Femur (tissue), 1 donor: Measurements from ENCODE around the gene CYP11A1.

ENCODE experiments used
- DNase-seq: peaks from one replicate; pipeline ENCODE4 v3.0.0-alpha.2; 2017

Gene CYP11A1

DNA sequence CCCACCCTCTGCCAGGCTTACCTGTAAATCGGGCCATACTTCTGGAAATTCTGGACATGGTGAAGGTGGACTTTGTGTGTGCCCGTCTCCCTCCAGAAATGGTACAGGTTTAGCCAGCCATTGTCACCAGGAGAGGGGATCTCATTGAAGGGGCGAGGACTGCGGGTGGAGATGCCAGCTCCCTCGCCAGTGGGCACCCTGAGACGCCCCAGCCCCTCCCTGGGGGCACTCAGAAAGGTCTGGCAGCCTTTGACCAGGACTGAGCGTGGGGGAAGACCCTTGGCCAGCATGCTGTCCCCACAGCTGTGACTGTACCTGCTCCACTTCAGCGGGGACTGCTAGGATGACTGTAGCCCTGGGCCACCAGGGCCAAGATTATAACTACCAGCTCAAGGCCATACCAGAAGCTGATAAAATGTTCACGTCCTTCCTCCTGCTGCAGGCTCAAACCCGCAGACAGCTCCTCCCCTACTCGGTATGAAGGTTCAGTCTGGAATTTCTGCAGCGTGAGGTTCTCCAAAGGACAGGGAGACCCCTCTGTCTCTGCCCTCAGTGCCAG, at the start of gene CYP11A1:
Gene CYP11A1 (minus strand): TSS at position 351 of the 559 bp plus-strand sequence. CDS start 61 bp downstream, at position 290.
- no peak for DNase-seq

DNA sequence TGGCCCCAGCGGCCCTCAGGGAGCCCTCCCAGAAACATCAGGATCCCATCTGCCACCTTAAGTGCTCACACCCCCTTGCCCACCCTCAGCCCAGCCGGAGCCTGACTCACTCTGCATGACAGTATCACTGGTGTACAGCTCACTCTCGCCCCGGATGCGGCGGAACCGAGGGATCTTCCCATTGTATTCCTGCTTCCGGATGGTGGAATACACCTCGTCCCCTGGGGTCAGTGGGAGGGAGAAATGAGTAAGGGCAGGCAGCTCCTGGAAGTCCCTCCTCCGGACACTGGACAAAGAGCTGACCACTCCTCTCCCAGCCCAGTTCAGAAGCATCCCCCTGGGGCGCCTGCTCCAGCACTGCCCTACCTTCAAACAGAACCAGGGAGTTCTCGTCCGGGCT, 49.8 kb upstream of the CYP11A1 start:
- peak; percentile 65 for DNase-seq

GRCh38 chr15:74415966-74416916, 48.8 kb upstream of the CYP11A1 start:
- DNase-seq = no peak

DNA sequence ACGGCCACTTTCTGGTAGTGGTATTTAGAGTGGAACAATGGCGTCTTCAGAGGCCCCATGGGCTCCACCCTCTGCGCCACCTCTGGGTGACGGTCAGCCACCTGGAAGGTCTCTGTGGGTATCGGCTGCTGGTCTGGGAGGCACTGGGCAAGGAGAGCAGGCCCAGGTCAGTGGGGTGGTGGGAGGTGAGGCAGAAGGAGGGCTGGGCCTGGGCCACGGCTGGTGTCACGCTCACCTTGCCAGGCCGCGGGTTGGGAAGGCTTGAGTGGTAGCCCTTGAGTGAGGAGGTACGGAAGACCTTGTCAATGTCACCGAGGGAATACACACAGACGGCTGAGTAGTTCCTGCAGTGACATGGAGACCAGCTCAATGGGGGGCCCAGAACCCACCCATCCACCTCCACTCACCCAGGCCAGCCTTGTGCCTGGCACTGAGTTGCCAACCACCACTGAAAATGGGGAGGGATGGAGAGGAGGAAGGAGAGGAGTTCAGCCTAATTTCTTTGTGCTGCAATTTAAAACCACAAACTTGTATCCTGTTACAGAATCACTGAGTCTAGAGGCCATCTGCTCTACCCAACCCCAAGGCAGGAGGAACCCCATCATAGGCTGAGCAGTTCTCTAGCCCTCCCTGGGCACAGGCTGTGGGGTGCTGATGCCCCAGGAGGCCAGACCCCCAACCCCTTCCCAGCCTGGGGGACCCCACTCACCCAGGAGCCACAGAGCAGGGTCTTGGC, 47.3 kb upstream of the CYP11A1 start:
- DNase-seq = no peak

- DNase-seq = no peak
Observed at GRCh38 chr15:74414081-74414580, 46.7 kb upstream of the CYP11A1 start.

GRCh38 chr15:74413350-74414080, 46.1 kb upstream of the CYP11A1 start:
- DNase-seq = no peak

GRCh38 chr15:74412159-74412558, 44.7 kb upstream of the CYP11A1 start:
- no peak for DNase-seq

DNA sequence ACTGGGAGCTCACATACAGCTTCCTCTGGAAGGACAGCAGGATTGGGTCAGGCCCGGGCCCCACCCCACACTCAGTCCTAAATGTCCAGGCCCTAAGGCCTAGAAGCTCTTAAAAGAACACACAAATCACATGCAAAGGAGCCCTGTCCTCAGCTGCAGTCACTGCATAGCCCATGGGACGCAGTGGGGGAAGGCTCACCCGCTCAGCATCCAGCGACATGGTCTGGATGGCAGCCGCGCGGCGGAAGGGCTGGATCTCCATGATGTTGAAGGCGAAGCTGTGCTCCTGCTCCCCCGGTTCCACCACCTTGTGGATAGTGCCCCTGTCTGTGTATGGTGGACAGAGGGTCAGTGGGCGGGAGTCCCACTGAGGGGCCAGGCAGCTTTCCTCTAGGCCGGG, 44.2 kb upstream of the CYP11A1 start:
- no peak for DNase-seq

DNA sequence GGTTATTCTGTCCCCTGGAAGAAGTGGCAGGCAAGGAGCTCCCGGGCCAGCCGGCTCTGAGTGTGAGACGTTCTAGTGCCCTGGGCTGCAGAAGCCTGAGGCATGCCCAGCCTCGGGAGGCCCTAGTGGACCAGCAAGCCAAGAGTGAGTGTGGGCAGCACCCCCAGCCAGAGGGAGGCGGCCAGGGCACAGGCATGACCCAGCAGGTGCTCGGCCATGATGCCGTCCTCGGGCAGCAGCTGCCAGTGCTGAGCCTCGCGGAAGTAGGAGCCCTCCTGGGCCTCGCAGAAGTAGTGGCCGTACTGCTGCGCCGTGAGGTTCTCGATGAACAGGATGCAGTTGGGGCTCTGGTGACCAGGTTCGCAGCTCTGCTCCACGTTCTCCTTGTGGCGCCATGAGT, 43.1 kb upstream of the CYP11A1 start:
- no peak for DNase-seq

- DNase-seq = no peak
Observed at GRCh38 chr15:74409225-74409624, 41.8 kb upstream of the CYP11A1 start.

DNA sequence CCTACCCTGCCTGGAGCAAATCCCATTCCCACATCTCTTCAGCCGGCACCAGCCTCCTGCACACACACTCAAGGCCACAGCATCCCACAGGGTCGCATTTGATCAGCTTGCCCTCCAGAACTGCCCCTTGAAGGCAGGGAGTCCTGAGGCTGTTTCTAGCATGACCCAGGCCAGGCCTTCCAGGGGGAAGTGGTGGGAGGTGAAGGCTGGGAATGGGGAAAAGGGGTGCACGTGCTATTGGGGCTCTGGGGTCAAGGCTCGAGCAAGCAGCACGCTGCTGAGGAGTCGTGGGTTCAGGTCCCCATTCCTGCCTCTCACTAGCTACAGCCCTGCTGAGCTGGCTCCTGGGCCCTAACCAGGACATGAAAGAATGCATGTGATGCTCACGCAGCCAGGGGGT, 41.4 kb upstream of the CYP11A1 start:
- DNase-seq = no peak

GRCh38 chr15:74408385-74408784, 40.9 kb upstream of the CYP11A1 start:
- DNase-seq = no peak

- DNase-seq = peak; percentile 71
Observed at GRCh38 chr15:74406992-74407705, 39.7 kb upstream of the CYP11A1 start.

- no peak for DNase-seq
Observed at GRCh38 chr15:74406517-74406916, 39.1 kb upstream of the CYP11A1 start.

DNA sequence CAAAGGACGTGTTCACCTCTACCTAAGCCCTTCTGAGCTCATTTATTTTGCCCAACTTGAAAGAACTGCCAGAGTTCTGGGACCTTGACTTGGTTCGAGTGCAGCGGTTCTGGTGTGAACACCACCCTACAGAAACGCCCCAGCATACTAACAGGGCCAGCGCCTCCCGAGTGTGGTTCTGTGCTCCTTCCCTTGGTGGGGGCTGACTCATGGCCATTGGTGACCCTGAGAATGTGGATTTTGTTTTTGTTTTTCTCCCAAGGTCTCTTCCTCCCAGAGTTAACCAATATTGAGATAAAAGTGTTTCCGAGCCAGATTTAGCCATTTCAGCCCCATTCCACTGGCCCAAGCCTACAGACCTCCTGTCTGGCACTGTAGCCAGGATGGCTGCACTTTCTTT, 38.4 kb upstream of the CYP11A1 start:
- no peak for DNase-seq

GRCh38 chr15:74403991-74404563, 36.6 kb upstream of the CYP11A1 start:
- peak; percentile 76 for DNase-seq

GRCh38 chr15:74403588-74403919, 36.1 kb upstream of the CYP11A1 start:
- no peak for DNase-seq

DNA sequence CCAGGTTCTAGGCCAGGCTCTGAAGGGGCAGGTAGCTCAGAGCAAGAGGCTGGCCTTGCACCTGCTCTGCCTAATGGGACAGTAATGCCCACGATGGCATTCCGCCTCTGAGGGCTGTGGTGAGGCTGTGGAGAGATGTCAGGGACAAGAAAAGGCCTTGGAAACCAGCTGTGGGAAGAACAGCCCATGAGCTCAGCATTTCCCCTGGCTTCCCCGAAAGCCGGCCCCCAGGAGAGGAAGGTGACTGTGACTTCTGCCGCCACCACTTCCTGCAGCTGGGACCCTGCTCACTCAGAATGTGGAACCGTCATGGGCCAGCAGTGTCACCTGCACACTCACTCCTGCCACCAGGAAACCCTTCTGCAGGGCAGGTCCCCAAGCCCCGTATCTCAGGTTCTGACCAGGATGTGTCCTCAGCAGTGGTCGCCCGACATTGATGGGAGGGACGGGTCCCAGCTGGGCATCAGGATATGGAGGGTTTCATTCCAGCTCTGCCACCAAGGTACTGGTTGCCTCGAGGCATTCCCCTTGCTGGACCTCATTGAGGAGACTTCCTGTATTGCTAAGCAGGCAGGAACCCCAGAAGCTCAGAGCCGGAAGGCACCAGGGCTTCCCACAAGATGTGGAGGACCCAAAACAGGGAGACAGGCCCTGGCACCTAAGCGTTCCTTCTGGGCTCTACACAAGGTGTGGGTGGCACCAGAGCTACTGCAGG, 35.6 kb upstream of the CYP11A1 start:
- DNase-seq = peak; percentile 75

DNA sequence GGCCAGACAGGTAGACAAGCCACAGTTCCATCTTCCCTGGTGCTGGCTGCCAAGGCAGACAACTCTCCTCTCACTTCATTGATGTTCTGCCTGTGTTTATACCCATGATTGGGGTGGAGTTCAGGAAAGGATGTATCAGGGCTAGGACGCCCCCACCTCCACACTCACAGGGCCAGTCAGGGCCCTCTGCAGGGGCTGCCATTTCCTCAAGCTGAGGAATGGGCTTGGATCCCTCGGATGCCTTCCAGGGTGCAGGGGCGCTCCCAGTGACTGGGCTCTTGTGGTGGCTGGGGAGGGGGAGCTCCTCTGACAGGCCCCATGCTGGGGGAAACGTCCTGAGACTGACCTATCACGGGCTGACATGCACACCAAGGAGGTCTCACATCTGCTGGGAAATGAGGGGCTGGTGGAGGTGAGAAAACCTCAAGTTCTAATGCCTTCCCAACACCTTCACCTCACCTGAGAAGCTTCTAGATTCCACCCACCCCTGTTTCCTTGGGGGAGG, 34.9 kb upstream of the CYP11A1 start:
- no peak for DNase-seq

- no peak for DNase-seq
Observed at GRCh38 chr15:74400915-74401757, 33.7 kb upstream of the CYP11A1 start.
